NCI-H2227 treated with DMSO at 0.1 percent for 48 hours (cell line): ENCODE measurements around the gene MCTP2.
"Not testable (repeated sequence)": the region's sequence is repeated elsewhere in the genome, so short reads cannot be mapped to it uniquely, and the experiment has no call there.

Experiments
- DNase-seq: peaks from one replicate; lab custom pipeline; 2025; lab: John Stamatoyannopoulos, UW

The MCTP2 gene

GRCh38 chr15:94235041-94235440 is 3.7 kb downstream of the MCTP2 start:
- DNase-seq: no peak

GRCh38 chr15:94235646-94236045 is 4.3 kb downstream of the MCTP2 start:
- DNase-seq: no peak

- DNase-seq: no peak
These were observed 5.2 kb downstream of the MCTP2 start for GRCh38 chr15:94236608-94237007.

GRCh38 chr15:94237903-94238302 is 6.5 kb downstream of the MCTP2 start:
- no peak for DNase-seq

GRCh38 chr15:94238539-94239118 is 7.3 kb downstream of the MCTP2 start:
- no peak for DNase-seq

GRCh38 chr15:94239474-94239873 is 8.1 kb downstream of the MCTP2 start:
- DNase-seq: no peak

GRCh38 chr15:94240480-94240879 is 9.1 kb downstream of the MCTP2 start:
- no peak for DNase-seq

GRCh38 chr15:94242257-94242656 is 10.9 kb downstream of the MCTP2 start:
- DNase-seq: no peak

GRCh38 chr15:94243003-94243402 is 11.6 kb downstream of the MCTP2 start:
- not testable (repeated sequence) for DNase-seq

- no peak for DNase-seq
These were observed 12.1 kb downstream of the MCTP2 start for GRCh38 chr15:94243418-94243817.

- DNase-seq: no peak
These were observed 14.7 kb downstream of the MCTP2 start for GRCh38 chr15:94246016-94246415.

- DNase-seq: no peak
These were observed 16.7 kb downstream of the MCTP2 start for GRCh38 chr15:94247789-94248638.

- no peak for DNase-seq
These were observed 19.4 kb downstream of the MCTP2 start for GRCh38 chr15:94250801-94251200.

- no peak for DNase-seq
These were observed 20.9 kb downstream of the MCTP2 start for GRCh38 chr15:94252223-94252766.

GRCh38 chr15:94252906-94253491 is 21.6 kb downstream of the MCTP2 start:
- DNase-seq: no peak

- DNase-seq: no peak
These were observed 22.4 kb downstream of the MCTP2 start for GRCh38 chr15:94253742-94254141.

- DNase-seq: no peak
These were observed 24.2 kb downstream of the MCTP2 start for GRCh38 chr15:94255540-94255939.

- DNase-seq: no peak
These were observed 25.1 kb downstream of the MCTP2 start for GRCh38 chr15:94256511-94256910.

GRCh38 chr15:94257776-94258175 is 26.4 kb downstream of the MCTP2 start:
- not testable (repeated sequence) for DNase-seq

GRCh38 chr15:94258246-94258645 is 26.9 kb downstream of the MCTP2 start:
- no peak for DNase-seq

GRCh38 chr15:94259121-94259751 is 27.9 kb downstream of the MCTP2 start:
- no peak for DNase-seq

GRCh38 chr15:94259863-94260262 is 28.5 kb downstream of the MCTP2 start:
- DNase-seq: no peak
